Osteoblast (primary cell): ENCODE data around the gene ZSCAN18. TPM values are rescaled to one million over a fixed set of nuclear protein-coding genes. Genes with fewer than 3 reads are reported as not detected.

Experiments
- DNase-seq: peaks from one replicate; pipeline ENCODE4 v3.0.0; 2011; ENCODE audit warnings: low spot score, mixed read lengths; ENCODE audit not compliant: insufficient read length; ENCODE audit errors: missing footprints
- H2AFZ ChIP-seq: 2 replicates; pipeline ENCODE4 v1.6.0; 2011; ENCODE audit warnings: mild to moderate bottlenecking, low read length
- H3K27ac ChIP-seq: 2 replicates; pipeline ENCODE4 v1.5.1; 2011; ENCODE audit warnings: mild to moderate bottlenecking, low read depth, low read length, moderate library complexity
- H3K27me3 ChIP-seq: 2 replicates; pipeline ENCODE4 v1.6.0; 2012; ENCODE audit warnings: mild to moderate bottlenecking, control low read depth, inconsistent platforms, low read length, moderate library complexity; ENCODE audit not compliant: insufficient read depth
- H3K36me3 ChIP-seq: 2 replicates; pipeline ENCODE4 v1.5.1; 2011; ENCODE audit warnings: mild to moderate bottlenecking, low read length, control low read depth, moderate library complexity; ENCODE audit not compliant: insufficient read depth
- H3K4me1 ChIP-seq: 2 replicates; pipeline ENCODE4 v1.5.1; 2011; ENCODE audit warnings: mild to moderate bottlenecking, low read length, control low read depth, moderate library complexity; ENCODE audit not compliant: insufficient read depth
- H3K4me2 ChIP-seq: 2 replicates; pipeline ENCODE4 v1.6.0; 2011; ENCODE audit warnings: mild to moderate bottlenecking, low read length; ENCODE audit not compliant: insufficient read depth
- H3K4me3 ChIP-seq: fragments of 200-600 bp; sonication (generic); 3 replicates; pipeline ENCODE4 v1.5.1; 2012; ENCODE audit warnings: mild to moderate bottlenecking, low read length, inconsistent platforms; ENCODE audit not compliant: insufficient read depth
- H3K79me2 ChIP-seq: 2 replicates; pipeline ENCODE4 v1.6.0; 2012; ENCODE audit warnings: mild to moderate bottlenecking, low read length, control low read depth, inconsistent platforms; ENCODE audit not compliant: insufficient read depth
- H3K9me3 ChIP-seq: 2 replicates; pipeline ENCODE4 v1.5.1; 2011; ENCODE audit warnings: low read depth, low read length, control low read depth
- H4K20me1 ChIP-seq: 2 replicates; pipeline ENCODE4 v1.6.0; 2012; ENCODE audit warnings: mild to moderate bottlenecking, low read length, control low read depth; ENCODE audit not compliant: insufficient read depth
- total RNA-seq: library from RNA; depleted of rRNA; stranded (reverse); fragments of >200 nt; gene quantifications from 2 replicates; pipeline ENCODE4 v1.2.3, GENCODE V29; 2012
- TF ChIP-seq, protein P1 (sequence below): IDR thresholded peaks from 2 replicates; pipeline ENCODE4 v1.5.1; 2011; ENCODE audit warnings: mild to moderate bottlenecking, low read depth, low read length, moderate library complexity; ENCODE audit errors: extremely low read depth

The ZSCAN18 gene
- total RNA-seq, 1 donor = 60.4 TPM

DNA sequence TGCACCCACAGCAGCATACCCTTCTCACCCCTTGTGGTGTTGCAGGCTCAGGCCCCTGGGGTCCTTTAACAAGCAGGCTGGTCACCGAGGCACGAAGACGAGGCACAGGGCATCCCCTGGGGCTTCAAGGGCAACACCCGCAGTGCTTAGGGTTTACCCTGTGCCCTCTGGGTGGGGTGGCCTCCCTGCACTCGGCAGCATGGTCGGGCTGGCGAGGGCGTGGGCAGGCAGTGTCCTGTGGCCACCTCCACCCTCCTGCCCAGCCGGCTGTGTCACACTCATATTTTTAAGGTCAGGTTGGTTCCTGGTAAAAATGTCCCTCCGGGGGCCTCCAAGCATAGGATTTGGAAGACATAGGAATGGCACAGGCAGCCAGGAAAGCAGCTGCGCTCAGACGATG, 50.4 kb downstream of the ZSCAN18 start:
- Histone ChIP-seq H2AFZ (no peak overlapping the region), H4K20me1 (no peaks in the 10 kb centered on the region), H3K27me3 (no peaks in the 10 kb centered on the region), H3K9me3 (peaks cover 3% of the 10 kb centered on the region), H3K4me2 (no peak overlapping the region), H3K4me1 (no peaks in the 10 kb centered on the region), H3K4me3 (no peak overlapping the region), H3K27ac (no peak overlapping the region), H3K79me2 (no peaks in the 10 kb centered on the region), H3K36me3 (no peaks in the 10 kb centered on the region)
- TF ChIP-seq, protein P1, sequence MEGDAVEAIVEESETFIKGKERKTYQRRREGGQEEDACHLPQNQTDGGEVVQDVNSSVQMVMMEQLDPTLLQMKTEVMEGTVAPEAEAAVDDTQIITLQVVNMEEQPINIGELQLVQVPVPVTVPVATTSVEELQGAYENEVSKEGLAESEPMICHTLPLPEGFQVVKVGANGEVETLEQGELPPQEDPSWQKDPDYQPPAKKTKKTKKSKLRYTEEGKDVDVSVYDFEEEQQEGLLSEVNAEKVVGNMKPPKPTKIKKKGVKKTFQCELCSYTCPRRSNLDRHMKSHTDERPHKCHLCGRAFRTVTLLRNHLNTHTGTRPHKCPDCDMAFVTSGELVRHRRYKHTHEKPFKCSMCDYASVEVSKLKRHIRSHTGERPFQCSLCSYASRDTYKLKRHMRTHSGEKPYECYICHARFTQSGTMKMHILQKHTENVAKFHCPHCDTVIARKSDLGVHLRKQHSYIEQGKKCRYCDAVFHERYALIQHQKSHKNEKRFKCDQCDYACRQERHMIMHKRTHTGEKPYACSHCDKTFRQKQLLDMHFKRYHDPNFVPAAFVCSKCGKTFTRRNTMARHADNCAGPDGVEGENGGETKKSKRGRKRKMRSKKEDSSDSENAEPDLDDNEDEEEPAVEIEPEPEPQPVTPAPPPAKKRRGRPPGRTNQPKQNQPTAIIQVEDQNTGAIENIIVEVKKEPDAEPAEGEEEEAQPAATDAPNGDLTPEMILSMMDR = no peak
- DNase-seq = peak; percentile 55

DNA sequence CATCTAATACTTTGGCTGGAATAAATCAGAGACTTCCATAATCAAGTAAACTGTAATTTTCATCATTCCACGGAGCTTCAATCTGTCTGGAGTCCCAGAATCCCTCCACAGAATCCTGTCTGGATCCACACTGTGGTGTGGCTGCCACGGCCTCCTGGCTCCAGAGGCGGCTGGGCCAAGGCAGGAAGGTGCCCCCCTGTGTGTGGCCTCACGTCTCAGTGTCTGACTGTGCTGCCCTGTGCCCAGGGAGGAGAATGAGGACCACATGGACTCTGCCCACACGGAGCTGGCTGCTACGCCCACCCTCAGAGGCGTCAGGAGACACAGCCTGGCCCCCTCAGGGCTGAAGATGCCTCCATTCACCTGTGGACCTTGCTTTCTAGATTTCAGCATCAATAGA, 51.2 kb downstream of the ZSCAN18 start:
- peak; percentile 66 for DNase-seq
- no peak overlapping the region for H3K27ac ChIP-seq
- no peaks in the 10 kb centered on the region for H3K4me1 ChIP-seq
- no peak overlapping the region for H3K4me2 ChIP-seq
- no peaks in the 10 kb centered on the region for H3K36me3 ChIP-seq
- H4K20me1 ChIP-seq = no peaks in the 10 kb centered on the region
- TF ChIP-seq, protein P1 = no peak
- no peak overlapping the region for H3K4me3 ChIP-seq
- H3K27me3 ChIP-seq = no peaks in the 10 kb centered on the region
- peaks cover 3% of the 10 kb centered on the region for H3K9me3 ChIP-seq
- H3K79me2 ChIP-seq = no peaks in the 10 kb centered on the region
- H2AFZ ChIP-seq = no peak overlapping the region

DNA sequence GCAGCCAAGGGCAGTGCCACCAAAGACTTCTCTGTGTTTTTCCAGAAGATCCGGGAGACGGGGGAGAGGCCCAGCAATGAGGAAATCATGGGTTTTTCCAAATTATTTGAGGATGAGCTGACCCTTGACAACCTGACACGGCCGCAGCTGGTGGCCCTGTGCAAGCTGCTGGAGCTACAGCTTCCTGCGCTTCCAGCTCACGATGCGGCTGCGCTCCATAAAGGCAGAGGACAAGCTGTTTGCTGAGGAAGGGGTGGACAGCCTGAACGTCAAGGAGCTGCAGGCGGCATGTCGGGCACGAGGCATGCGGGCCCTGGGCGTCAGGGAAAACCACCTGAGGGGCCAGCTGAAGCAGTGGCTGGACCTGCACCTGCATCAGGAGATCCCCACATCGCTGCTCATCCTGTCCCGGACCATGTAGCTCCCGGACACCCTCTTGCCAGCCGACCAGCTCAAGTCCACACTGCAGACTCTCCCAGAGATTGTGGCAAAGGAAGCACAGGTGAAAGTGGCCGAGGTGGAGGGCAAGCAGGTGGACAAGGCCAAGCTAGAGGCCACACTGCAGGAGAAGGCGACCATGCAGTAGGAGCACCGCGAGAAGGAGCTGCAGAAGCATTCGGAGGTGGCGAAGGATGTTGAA, 52.5 kb downstream of the ZSCAN18 start:
- H3K4me3 ChIP-seq = no peak overlapping the region
- H3K27ac ChIP-seq = no peak overlapping the region
- no peak overlapping the region for H2AFZ ChIP-seq
- no peak overlapping the region for H3K4me2 ChIP-seq
- no peaks in the 10 kb centered on the region for H3K4me1 ChIP-seq
- peaks cover 3% of the 10 kb centered on the region for H3K9me3 ChIP-seq
- no peaks in the 10 kb centered on the region for H3K79me2 ChIP-seq
- H3K36me3 ChIP-seq = no peaks in the 10 kb centered on the region
- no peaks in the 10 kb centered on the region for H3K27me3 ChIP-seq
- H4K20me1 ChIP-seq = no peaks in the 10 kb centered on the region
- TF ChIP-seq, protein P1 = no peak
- peak; percentile 82 for DNase-seq

DNA sequence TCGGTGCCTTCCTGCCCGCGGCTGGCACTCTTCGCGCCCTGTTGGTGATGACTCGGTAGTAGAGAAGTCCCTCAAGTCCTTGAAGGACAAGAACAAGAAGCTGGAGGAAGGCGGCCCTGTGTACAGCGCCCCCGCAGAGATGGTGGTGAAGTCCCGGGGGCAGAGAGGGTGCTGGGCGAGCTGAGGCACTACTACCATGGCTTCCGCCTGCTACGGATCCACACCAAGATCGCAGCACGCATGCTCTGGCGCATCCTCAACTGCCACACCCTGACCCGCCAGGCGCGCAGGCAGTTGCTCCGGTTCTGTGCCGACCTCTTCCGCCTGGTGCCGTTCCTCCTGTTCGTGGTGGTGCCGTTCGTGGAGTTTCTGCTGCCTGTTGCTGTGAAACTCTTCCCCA, 53.1 kb downstream of the ZSCAN18 start:
- peak; percentile 13 for DNase-seq
- H3K27ac ChIP-seq = no peak overlapping the region
- no peaks in the 10 kb centered on the region for H3K36me3 ChIP-seq
- no peak overlapping the region for H2AFZ ChIP-seq
- H3K4me3 ChIP-seq = no peak overlapping the region
- no peaks in the 10 kb centered on the region for H3K27me3 ChIP-seq
- no peaks in the 10 kb centered on the region for H4K20me1 ChIP-seq
- H3K9me3 ChIP-seq = peaks cover 3% of the 10 kb centered on the region
- H3K4me2 ChIP-seq = no peak overlapping the region
- no peaks in the 10 kb centered on the region for H3K79me2 ChIP-seq
- TF ChIP-seq, protein P1 = no peak
- no peaks in the 10 kb centered on the region for H3K4me1 ChIP-seq
